ENCODE measurements around the gene LMAN1L. TPM values are rescaled to one million over a fixed set of nuclear protein-coding genes. Genes with fewer than 3 reads are reported as not detected.
A peak's percentile ranks its signal among the peaks of the same experiment; 100 is the strongest.

LMAN1L gene
- total RNA-seq, 6 experiments from 2014 or later: not detected

GRCh38 chr15:74857671-74858368, 45.2 kb downstream of the LMAN1L start:
- no peaks in the 10 kb centered on the region for H3K9me3 ChIP-seq
- peaks cover 0 to 10% (median 6%) of the 10 kb centered on the region in 4 donors for H3K36me3 ChIP-seq
- no peak for DNase-seq
- TF ChIP-seq POLR2A (IDR thresholded peaks at IDR 0.05): no peak
- no peak for TF ChIP-seq CTCF (IDR thresholded peaks at IDR 0.05)
- H3K4me3 ChIP-seq: no peak overlapping the region
- intact Hi-C loops (cut with DNase I): no loop called here
- H3K4me1 ChIP-seq: peaks cover 0 to 5% (median 0%) of the 10 kb centered on the region in 4 donors
- 66% methylated on average over 4 of the region's 9 CpGs for WGBS (ENCODE audit: insufficient coverage, low coverage, low lambda C conversion rate, missing lambda C conversion rate)
- H3K27ac ChIP-seq: no peak overlapping the region
- no peaks in the 10 kb centered on the region for H3K27me3 ChIP-seq
- ATAC-seq: no peak

GRCh38 chr15:74858369-74858740, 45.7 kb downstream of the LMAN1L start:
- Histone ChIP-seq H3K36me3 (peaks cover 0 to 5% (median under 1%) of the 10 kb centered on the region in 4 donors), H3K27me3 (no peaks in the 10 kb centered on the region), H3K4me3 (no peak overlapping the region), H3K9me3 (no peaks in the 10 kb centered on the region), H3K27ac (no peak overlapping the region), H3K4me1 (peaks cover 0 to 5% (median 0%) of the 10 kb centered on the region in 4 donors)
- DNase-seq (no peak), ATAC-seq (no peak)
- TF ChIP-seq POLR2A (IDR thresholded peaks at IDR 0.05): no peak
- TF ChIP-seq CTCF (IDR thresholded peaks at IDR 0.05): no peak
- intact Hi-C loops (cut with DNase I): no loop called here
- WGBS (ENCODE audit: insufficient coverage, low coverage, low lambda C conversion rate, missing lambda C conversion rate): 79% methylated on average over 2 of the region's 4 CpGs

GRCh38 chr15:74863239-74864056, 50.8 kb downstream of the LMAN1L start:
- intact Hi-C loops (cut with DNase I): no loop called here
- Histone ChIP-seq H3K4me3 (no peak overlapping the region), H3K4me1 (peaks cover 0 to 26% (median 11%) of the 10 kb centered on the region in 4 donors), H3K9me3 (no peaks in the 10 kb centered on the region), H3K27me3 (no peaks in the 10 kb centered on the region), H3K27ac (no peak overlapping the region), H3K36me3 (no peaks in the 10 kb centered on the region)
- no peak for DNase-seq
- TF ChIP-seq POLR2A (IDR thresholded peaks at IDR 0.05) (no peak), CTCF (IDR thresholded peaks at IDR 0.05) (no peak)
- 86% methylated on average over 8 of the region's 11 CpGs for WGBS (ENCODE audit: insufficient coverage, low coverage, low lambda C conversion rate, missing lambda C conversion rate)
- peak in 2 of 4 donors; percentile 31 to 34 for ATAC-seq

- no peaks in the 10 kb centered on the region for H3K27me3 ChIP-seq
- TF ChIP-seq CTCF (IDR thresholded peaks at IDR 0.05) (no peak), POLR2A (IDR thresholded peaks at IDR 0.05) (no peak)
- ATAC-seq (no peak), DNase-seq (no peak)
- intact Hi-C loops (cut with DNase I): no loop called here
- H3K4me3 ChIP-seq: no peak overlapping the region
- H3K4me1 ChIP-seq: peaks cover 0 to 34% (median 12%) of the 10 kb centered on the region in 4 donors
- H3K36me3 ChIP-seq: no peaks in the 10 kb centered on the region
- no peak overlapping the region for H3K27ac ChIP-seq
- no peaks in the 10 kb centered on the region for H3K9me3 ChIP-seq
- WGBS (ENCODE audit: insufficient coverage, low coverage, low lambda C conversion rate, missing lambda C conversion rate): 82% methylated on average over 6 of the region's 6 CpGs
These were observed 51.7 kb downstream of the LMAN1L start for GRCh38 chr15:74864296-74864695.
